GM13976 (cell line): ENCODE data around the gene PRR12.

Experiments
- DNase-seq: peaks from one replicate; pipeline ENCODE4 v3.0.0; 2012; ENCODE audit warnings: low spot score
- CTCF ChIP-seq: IDR thresholded peaks from 2 replicates; pipeline ENCODE4 v1.5.1; 2012; ENCODE audit warnings: borderline replicate concordance, mild to moderate bottlenecking; ENCODE audit not compliant: insufficient read depth; ENCODE audit errors: extremely low read depth, missing control alignments, control extremely low read depth
- in situ Hi-C: fragments of 300-500 bp; cut with MboI; formaldehyde crosslinking; loops from one replicate; pipeline ENCODE4 v1.12.0; 2022; ENCODE audit warnings: low sequenced_read_pairs, mixed read lengths, inconsistent platforms; ENCODE audit not compliant: unreplicated experiment

PRR12 gene

GRCh38 chr19:49645995-49646394, 55.0 kb downstream of the PRR12 start:
- DNase-seq: no peak
- TF ChIP-seq CTCF: no peak
- in situ Hi-C loops: no loop called here

GRCh38 chr19:49646586-49646985, 55.6 kb downstream of the PRR12 start:
- in situ Hi-C loops: no loop called here
- no peak for TF ChIP-seq CTCF

GRCh38 chr19:49651029-49651819, 60.2 kb downstream of the PRR12 start:
- no peak for TF ChIP-seq CTCF
- DNase-seq: no peak
- in situ Hi-C loops: no loop called here

More at GRCh38 chr19:49646586-49646985, 55.6 kb downstream of the PRR12 start:
- no peak for DNase-seq

GRCh38 chr19:49651820-49652550, 61.0 kb downstream of the PRR12 start:
- no peak for DNase-seq
- TF ChIP-seq CTCF: no peak
- in situ Hi-C loops: no loop called here

- in situ Hi-C loops: no loop called here
- TF ChIP-seq CTCF: no peak
- DNase-seq: no peak
Observed at GRCh38 chr19:49652551-49653465, 61.8 kb downstream of the PRR12 start.

GRCh38 chr19:49653466-49653806, 62.5 kb downstream of the PRR12 start:
- in situ Hi-C loops: no loop called here
- TF ChIP-seq CTCF: no peak
- DNase-seq: no peak
